ENCODE data around the gene NELFB.
A peak's percentile ranks its signal among the peaks of the same experiment; 100 is the strongest.

NELFB gene

DNA sequence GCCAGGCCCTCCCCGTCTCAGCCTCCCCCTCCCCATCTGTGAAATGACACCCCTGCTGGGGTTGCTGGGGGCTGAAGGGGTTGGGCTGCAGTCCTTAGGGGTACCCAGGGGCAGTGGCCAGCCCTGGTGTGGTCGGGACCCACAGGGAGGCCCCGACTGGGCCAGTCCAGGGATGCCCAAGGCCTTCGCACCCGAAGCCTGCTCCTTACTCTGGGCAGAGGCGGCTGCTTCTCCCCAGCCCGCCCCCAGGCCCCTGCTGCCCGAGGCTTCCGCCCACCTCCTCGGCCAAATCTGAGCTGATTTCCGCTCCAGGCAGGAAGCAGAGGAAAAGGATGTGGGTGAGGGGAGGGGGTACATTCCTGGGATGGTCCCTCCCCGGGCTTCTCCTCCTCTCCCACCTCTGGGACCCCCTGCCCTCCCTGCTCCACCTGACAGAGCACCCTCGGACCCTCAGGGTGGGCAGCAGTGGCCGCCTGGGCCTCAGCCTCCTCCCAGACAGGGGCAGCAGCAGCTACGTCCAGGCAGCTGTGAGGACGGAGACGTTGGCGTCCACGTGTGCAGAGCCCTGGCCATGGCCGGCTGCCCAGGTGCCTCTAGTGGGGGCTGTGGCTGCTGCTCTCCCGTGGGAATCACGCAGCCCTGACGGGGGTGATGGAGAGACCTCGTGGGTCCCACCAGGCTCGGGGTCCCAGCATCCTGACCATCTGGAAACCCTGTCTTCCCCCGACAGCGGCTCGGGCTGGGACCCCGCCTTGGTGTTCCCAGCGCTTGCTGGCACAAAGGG lies 51.1 kb downstream of the NELFB start:
- DNase-seq, result peak; percentile 11

DNA sequence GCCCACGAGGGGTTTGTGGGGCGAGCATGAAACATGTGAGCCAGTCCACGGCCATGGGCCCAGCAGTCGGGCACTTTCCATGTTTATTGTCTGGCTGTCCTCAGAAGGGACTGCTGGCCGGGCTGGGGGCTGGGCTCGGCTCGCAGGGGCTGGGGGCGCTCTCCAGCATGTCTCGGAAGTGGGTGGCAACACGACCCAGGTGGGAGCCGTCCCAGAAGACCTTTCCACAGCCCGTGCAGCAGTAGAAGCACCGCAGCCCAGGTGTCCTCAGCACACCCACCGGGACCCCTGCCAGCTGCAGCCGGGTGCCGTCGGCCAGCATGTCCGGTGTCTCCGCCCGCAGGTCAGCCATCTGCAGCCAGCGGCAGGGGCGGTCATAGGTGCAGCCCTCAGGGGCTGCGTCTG lies 51.7 kb downstream of the NELFB start:
- no peak for DNase-seq

DNA sequence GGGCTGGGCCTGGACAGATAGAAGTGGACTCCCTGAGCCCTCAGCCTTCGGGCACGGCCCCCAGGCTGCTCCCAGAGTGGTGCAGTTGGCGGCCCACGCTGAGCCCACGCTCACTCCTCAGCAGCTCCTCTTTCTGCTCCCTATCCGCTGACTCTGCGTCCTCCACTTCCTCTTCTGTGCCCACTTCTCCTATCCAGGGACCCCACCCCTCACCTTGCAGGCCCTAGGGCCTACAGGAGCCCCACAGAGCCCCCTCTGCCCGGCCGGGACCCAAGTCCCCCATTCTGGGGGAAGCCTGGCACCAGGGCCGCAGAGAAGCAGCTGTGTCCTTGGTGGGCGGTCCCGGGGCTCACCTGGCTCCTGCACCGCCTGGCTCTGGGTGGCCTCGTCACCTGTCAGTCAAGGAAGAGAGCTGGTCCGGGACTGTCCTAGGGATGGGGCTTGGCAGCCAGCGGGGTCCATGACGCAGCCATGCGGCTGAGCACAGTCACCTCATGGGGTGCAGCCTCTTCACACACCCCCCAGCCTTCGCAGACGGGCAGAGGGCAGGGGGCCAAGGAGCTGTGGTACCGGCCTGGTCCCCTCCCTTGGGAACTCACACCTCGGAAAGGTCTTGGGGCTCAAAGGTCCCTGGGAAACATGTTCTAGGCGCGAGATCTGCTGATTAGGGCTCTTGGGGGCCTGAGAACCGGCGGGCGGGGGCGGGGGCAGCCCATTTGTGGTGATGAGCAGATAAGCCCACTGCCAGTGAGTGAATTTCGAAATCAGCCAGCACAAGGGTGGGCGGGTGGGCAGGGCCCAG lies 52.3 kb downstream of the NELFB start:
- DNase-seq, result peak; percentile 10

DNA sequence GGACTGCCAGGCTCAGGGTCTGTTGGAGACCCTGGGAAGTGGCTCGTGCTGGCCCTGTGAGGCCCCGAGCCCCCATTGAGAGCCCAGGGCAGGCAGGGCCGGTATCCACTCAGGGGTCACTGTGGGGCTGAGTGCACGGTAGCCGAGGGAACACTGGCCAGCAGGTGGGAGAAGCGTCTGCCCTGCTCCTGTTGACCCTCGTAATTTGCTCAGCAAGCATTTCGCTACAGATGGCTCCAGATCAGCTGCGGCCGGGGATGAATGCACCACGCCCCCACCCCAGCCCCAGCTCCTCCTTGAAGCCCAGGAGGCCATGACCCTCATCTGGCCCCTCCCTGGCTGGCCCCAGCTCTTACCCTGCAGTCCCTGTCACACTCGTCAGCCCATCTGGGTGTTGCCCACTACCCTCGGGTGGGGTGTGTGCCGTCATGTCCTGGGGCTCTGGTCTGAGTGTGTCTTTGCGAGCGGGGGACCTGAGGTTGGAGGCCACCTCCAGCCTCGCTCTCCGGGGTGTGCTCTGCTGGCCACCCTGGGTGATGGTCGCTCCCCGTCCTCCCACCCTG lies 53.0 kb downstream of the NELFB start:
- no peak for DNase-seq

DNA sequence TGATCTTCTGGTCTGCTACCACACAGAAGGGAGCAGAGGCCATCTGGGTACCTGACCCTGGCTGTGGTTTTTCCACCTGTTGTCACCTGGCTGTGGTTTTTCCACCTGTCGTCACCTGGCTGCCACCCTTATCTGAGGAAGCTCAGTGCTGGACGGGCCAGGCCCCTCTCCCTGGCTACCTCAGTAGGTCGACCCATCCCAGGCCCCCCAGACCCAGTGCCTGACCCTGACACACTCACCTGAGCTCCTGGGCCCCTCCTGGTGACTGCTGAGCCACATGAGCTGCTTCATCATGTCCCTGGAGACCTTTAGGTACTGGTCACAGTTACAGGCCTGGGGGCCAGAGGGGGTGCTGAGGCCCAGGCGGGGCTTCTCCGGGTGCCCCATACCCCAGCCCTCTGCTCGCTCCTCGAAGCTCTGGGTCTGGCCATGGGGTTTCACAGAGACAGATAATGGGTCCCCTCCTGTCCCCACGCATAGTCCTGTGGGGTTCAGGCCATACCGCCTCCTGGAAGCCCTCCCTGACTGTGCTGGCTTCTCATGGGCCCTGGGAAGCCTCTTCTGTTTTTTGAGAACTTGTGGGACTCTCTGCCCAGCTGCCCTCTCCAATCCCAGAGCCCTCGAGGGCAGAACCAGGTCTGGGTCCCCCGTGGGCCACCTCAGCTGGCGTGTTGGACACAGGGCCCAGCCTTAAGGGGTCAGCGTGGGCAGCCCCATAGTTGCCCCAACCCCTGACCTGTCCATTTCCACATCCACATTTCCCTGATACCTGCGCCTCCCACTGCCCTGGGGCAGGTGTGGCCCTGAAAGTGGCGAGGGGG lies 54.5 kb downstream of the NELFB start:
- DNase-seq, result no peak

DNA sequence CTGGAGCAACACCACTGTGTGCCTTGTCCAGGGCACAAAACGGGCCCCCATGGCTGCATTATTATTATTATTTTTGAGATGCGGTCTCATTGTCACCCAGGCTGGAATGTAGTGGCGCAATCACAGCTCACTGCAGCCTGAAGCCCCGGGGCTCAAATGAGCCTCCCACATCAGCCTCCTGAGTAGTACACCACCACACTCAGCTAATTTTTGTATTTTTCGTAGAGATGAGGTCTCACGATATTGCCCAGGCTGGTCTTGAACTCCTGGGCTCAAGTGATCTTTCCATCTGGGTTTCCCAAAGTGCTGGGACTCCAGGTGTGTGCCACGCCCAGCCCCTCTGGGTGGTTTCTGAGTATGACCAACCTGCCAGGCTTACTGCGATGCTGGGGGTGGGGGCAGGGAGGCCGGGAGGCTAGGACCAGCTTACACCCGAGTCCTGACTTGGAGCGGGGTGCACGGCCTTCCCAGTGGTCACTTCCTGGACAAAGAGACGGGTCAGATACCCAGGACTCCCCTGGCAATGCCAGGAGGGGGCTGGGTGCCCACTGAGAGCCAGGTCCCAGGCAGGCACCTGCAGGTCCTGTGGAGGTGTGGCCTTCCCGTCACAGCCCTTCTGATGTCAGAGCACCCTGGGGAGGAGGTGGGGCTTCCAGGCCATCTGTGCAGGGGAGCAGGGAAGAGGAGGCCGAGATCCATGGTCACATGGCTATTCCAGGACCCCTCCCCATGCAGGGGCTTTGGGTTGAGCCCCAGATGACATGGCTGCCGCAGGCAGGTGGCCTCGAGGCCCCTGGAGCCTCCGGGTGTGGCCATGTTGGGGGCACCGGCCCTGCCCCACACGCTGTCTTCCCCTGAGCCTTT lies 55.3 kb downstream of the NELFB start:
- no peak for DNase-seq

DNA sequence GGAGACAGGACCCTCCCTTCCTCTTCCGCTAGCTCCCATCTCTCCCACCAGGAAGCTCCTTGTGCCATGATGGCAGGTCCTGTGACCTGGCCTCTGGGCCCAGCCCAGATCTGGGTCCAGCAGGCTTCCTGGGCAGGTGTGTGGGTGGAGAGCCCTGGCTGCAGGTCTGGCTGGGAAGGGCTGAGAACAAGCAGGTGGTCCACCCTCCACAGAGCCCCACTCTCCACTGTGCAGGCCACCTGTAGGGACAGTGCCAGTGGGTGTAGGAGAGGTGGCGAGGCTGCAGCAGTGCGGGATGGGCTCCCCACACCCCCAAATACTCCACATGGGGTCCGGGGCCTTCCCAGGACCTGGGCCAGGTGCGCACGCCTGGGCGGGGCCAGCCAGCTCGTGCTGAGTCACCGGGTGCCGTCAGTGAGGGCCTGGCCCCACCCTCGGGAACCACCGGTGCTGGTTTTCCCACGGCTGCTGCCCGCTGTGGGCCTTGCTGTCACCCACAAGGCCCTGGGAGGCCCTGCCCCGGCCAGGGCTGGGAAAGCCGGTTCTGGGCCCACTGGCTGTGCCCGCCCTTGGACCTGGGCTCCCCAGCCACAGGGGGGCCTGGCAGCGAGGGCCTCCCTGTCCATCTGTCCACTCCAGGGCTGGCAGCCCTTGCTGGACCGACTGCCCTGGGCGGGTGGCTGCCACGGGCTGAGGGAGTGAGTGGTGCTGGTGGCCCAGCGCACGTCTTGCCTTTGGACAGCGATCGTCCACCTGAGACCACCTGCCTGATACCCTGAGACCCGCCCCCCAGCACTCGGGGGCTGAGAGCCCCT lies 56.3 kb downstream of the NELFB start:
- DNase-seq, result no peak

DNA sequence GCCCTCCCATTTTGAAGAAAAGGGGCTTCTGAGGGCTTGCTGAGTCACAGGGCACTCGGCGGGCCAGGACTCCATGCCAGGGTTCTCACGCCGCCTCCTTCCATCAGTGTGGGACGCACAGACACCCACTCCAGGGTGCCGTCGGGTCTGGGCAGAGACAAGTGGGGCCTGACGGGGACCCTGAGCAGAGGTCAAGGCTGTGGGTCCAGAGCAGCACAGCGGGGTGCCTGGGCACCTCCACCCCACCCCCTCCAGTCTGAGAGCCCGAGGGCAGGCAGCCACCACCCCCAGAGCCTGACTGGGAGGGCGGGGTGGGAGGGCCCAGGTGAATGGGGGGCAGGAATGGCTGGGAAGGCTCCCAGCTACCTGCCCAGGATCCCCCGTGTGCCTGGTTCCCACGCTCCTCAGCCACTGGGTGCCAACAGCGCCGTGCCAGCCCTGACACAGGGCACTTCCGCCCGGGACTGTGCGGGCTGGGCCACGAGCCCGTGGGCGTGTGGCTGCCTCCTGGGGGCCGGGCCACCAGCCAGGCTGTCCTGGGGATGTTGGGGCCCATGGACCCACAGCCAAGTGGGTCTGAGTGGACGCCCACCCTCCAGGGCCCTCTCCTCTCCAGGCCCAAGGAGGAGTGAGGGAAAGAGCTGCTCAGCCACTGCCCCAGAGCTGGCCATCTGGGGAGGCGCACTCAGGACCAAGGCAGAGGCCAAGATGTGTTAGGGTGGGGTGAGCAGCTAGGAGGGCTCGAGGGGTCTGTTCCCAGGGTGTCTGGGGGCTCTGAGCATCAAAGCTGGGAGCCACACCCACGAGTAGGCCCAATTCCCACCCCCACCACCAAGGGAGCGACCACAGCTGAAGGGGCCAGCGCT lies 57.1 kb downstream of the NELFB start:
- DNase-seq, result peak; percentile 10

DNA sequence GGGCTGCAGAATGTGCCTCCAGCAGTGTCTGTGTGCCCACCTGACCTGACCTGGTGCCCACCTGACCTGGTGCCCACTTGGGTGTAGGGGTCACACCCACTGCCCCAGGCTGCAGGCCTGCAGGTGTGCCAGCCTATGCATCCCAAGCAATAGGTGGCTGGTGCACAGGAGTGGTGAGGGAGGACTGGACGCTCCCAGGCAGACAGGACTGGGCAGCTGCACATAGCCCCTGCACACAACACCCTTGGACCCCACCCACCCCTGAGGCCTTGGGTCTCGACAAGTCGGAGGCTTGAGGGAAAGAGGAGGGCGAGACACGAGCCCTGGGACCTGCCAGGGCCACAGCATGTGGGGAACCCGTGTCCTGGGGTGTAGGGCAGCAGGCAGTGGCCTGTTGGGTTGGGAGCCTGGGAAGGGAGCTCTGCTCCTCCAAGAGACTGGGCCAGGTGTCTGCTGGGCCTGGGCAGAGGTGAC lies 57.8 kb downstream of the NELFB start:
- DNase-seq, result no peak

DNA sequence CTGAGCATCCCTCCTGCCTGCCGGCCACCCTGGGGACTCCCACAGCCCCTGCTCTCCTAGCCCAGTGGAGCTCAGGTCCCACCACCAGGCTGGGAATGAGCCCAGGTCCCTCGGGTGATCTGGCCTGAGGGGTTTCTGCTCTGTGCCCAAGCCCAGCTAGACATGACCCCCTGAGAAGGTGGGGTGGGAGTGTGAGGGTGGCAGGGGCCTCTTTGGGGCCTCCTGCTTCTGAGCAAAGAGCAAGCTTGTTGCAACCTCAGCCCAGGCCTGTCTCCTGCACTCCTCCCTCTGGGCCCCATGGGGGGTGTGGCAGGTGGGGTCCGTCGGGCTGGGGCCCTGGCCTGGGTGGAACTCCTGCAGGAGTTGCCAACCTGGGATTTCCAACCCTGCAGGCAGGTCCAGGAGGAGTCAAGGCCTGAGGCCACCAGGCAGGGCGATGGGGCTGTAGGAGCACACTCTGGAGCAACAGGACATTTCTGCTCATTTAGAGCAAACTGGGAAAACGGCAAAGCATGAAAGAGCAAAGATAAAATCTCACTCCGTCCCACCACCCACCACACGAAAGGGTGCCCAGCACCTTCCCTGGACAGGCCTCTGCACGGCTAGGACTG lies 58.3 kb downstream of the NELFB start:
- no peak for DNase-seq

DNA sequence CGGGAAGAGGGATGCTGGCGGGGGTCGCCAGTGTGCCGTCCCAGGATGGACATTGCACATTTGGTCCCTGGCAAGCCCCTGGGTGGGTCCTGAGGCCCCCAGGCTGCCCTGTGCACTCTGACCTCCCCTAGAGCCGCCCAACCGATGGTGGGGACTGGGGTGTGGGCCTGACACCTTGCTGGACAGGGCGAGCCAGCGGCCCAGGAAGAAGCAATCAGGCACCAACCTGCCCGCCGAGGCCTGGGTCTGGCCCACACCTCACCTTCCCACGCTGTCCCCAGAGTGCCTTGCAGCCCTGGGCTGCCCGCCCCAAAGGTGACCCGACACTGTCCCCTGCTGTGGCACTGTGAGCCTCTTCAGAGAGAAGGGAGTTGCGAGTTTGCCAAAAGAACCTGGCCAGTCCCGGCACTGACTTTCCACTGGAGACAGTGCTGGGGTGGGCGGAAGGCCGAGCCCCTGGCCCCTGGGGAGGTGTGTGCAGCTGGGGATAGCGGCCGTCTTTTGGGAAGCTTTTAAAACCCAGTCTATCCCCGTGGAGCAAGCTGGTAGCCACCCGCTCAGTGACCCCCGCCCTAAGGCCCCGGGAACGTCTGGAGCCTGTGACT lies 58.9 kb downstream of the NELFB start:
- DNase-seq, result no peak

DNA sequence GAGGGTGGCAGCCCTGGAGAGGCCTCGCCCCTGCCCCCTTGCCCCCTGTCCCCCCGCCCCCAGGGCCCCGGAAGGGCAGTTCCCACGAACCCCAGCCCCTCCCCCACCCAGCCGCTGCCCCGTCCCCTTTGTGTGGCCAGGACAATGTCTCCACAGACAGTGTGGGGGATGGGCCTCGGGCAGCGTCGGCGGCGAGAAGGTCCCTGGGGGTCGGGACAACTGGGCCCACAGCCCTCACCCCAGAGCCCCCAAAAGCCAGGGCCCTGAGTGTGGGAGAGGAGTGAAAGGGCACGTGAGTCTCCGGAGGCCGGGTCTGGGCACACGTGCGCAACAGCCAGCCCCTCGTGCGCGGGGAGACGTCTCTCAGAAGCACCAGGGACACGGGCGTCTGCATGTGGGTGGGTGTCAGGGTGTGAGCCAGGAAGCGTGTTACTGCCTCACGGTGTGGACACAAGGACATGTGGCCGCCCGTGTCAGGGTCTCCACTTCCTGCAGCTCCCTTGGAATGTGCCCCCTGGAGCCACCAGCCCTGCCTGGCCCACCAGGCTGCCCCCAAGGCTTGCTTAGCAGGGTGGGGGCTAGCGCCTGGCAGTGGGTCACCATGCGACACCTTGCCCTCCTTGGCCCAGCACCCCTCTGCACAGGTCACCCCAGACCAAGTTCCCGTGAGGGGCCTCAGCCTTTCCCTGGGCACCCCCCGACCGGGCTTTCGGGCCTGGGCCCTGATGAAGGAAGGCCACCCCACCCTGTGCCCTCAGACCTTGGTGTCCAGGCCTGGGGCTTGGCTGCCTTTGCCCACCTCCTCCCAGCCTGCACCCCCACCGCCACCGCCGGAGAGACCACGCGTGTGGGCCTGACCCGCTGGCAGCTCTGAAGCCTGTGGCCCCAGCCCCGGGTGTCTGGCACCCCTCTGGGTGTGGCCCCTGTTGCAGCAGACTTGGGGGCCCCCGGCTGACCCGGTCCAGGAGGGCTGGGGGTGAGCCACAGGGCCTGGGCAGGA lies 59.7 kb downstream of the NELFB start:
- no peak for DNase-seq

DNA sequence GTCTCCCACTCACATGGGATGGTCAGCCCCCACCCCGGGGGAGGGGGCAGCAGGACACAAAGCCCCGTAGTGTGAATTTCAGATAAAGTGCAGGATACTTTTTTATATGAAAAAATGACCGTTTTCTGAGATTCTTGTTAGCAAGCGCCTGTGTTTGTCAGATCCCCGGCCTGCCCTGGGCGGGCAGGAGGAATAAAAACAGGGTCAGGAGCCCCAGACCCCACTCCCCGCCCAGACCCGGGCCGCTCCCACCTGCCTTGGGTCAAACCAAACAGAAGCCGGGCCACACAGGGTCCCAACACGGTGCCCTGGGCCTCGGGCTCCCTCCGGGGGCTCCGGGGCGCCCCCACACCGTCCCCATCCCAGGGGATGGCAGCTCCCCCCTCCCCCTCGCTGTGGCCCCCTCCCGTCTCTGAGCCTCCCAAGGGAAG lies 60.5 kb downstream of the NELFB start:
- no peak for DNase-seq

DNA sequence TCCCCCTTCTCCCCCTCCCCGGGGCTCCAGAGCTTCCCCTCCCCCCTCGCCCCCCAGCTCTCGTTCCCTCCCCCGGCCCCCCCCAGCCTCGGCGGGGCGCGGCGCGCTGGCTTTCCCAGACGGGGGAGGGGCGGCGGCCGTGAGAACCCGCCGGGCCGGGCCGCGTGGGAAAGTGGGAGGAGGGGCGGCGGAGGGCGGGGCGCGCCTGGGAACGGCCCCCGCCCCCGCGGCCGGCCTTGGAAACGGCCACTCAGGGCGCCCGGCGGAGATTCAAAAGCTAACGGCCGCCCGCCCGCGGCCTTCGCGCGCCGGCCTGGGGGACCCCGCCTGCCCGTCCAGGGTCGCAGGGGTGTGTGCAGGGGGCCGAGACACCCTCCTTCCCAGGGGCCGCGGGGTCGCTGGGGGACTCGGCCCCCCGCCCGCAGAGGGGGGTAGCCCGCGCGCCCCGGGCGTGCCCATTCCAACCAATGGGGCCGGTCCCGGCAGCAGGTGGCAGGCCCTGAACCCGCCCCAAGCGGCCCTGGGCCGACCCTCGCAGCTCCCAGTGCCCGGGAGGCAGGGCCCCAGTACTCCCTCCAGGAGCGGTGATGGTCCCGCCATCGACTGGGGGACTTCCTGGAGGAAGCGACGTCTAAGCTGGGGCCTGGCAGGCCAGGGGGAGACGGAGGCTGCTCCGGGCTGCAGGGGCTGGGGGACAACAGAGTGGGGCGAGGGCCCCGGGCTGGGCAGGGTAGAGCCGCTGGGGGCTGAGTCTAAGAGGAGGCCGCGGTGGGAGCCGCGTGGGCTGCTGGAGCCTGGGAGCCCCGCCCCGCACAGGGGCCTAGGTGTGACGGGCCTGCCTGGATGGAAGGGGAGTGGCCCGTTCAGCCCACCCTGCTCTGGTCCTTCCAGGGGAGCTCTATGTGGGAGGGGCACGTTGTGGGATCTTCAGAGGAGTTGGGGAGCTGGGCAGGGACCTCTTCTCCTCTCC lies 61.2 kb downstream of the NELFB start:
- no peak for DNase-seq

DNA sequence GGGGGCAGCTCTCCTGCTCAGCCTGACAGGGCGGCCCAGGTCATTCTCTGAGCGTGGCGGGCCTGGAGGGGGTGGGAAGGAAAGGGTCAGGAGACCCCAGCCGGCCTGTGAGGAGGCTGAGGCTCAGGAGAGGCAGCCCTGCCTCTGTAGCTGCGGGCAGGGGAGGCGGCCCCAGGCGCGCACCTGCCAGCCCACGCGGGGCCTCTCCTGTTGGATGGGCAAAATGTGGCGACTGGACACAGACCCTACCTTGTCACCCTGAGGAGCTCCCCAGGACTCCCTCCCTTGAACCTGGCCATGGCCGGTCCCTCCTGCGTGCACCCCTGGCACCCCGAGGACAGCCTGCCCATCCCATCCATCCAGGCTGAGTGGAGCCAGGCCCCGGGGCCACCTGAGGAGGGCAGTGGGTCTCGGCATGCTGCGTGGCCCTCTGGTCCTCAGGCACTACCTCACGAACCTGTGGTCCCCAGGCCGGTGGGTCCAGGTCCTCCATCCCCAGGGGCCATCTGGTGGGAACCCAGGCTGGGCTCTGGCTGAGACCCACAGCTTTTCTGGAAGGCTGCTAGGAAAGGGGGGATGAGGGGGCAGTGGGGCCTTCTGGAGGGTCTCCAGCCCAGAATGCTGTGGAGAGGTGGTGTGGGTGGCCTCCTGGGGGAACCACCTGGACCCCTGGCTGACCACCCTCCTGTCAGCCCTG lies 62.0 kb downstream of the NELFB start:
- DNase-seq, result no peak

Measured in activated naive CD4-positive, alpha-beta T cell treated with anti-CD3 and anti-CD28 coated beads, Interleukin-2, amount 50 U/mL, for 16 hours (primary cell).